MM.1S (cell line): ENCODE results near the gene C11orf86.

Experiments used
- CTCF ChIP-seq: fragments of 300-600 bp; sonication (generic); IDR thresholded peaks from 2 replicates; pipeline ENCODE4 v1.5.1; 2016; ENCODE audit warnings: antibody characterized with exemption, low read length, mixed read lengths
- EZH2 ChIP-seq: fragments of 300-600 bp; sonication (generic); optimal IDR thresholded peaks from 2 replicates; pipeline ENCODE3; 2017; ENCODE audit warnings: low read depth, mild to moderate bottlenecking, antibody characterized with exemption, low read length, mixed read lengths

GRCh38 chr11:66962247-66962646, 12.9 kb upstream of the C11orf86 start:
- no peak for TF ChIP-seq CTCF
- no peak for TF ChIP-seq EZH2
